ENCODE measurements around the gene SERPINE1. TPM values are rescaled to one million over a fixed set of nuclear protein-coding genes. Genes with fewer than 3 reads are reported as not detected.

The SERPINE1 gene
- total and polyA plus RNA-seq, 2 donors (not counting 1 experiment from before 2014, with no cell fraction given), result 167 to 1,153 TPM

DNA sequence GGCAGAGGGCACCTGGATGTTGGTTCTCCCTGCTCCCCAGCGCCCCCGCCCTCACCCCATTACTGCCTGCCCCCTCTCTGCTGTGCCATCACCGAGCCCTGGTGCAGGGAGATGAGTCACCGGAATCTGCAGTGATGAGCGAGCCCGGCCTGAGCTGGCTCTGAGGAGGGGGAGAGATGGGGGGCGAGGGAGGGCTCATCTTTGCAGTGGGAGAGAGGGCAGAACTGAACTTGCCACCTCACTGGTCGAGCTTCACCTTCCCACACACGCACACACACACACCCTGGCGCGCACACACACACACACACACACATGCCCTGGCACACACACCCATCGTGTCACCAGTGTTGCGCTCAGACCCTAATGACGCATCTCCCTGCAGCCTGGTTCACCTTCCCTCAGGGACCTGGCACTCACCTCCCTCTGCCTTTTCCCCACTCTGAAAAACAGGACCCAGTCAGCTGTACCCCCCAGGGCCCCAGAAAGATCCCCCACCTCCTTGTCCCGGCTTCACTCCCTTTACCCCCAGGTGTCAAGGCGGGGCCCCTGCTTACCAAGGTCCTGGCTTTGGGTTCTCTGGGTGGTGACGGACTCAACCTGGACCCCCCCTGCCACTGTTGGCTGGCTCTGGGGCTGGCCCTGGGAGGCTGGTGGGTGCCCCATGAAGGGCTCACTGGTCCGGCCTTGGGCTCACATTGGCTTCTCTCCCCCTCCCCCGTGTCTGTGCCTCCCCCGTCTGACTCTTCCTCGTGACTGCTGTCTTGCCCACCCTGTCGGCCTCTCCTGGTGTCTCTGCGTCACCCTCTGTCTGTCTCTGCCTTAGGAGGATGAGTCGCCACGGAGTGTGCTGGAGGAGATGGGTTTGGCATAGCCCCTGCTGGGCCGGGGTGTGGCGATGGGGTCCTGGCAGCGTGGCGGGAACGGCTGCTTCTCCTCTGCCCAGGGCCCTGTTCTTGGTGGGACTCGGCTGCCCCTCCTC is 33.1 kb downstream of the SERPINE1 start:
- Histone ChIP-seq H3K9me3 (ENCODE audit: control insufficient read depth, insufficient read depth, low read depth, low read length) (no peaks in the 10 kb centered on the region), H3K9ac (ENCODE audit: insufficient read depth, low read length) (no peak overlapping the region), H3K36me3 (ENCODE audit: control insufficient read depth, insufficient read depth, low read length) (peaks cover 20% of the 10 kb centered on the region), H4K20me1 (ENCODE audit: control insufficient read depth, extremely low read depth, insufficient read depth, low read length) (no peaks in the 10 kb centered on the region), H3K27ac (ENCODE audit: insufficient read depth, low read length) (no peak overlapping the region), H3K27me3 (ENCODE audit: control insufficient read depth, insufficient read depth, low read length) (peaks cover 6% of the 10 kb centered on the region), H3K4me3 (replicated peaks in 1 of 4; ENCODE audit: control extremely low read depth in 1 of 4, insufficient read depth in 1 of 4, low read depth in 3 of 4, low read length in 4 of 4) (no peak overlapping the region), H3K4me1 (ENCODE audit: control insufficient read depth, extremely low read depth, insufficient read depth, low read length) (peaks cover 7% of the 10 kb centered on the region), H2AFZ (ENCODE audit: low read length) (no peak overlapping the region), H3K79me2 (ENCODE audit: control insufficient read depth, insufficient read depth, low read length) (peaks cover 11% of the 10 kb centered on the region), H3K4me2 (ENCODE audit: extremely low read depth, insufficient read depth, low read length) (no peak overlapping the region)
- DNase-seq (ENCODE audit: low read depth in 2 of 2), result peak in 1 of 2 donors; percentile 38
- no peak for TF ChIP-seq EZH2 (IDR thresholded peaks at IDR 0.05; ENCODE audit: low read length, missing control alignments)
- no peak for TF ChIP-seq CTCF (conservative IDR thresholded peaks at IDR 0.05 in 1 of 2, IDR thresholded peaks at IDR 0.05 in 1 of 2; ENCODE audit: low read depth in 1 of 2, low read length in 2 of 2)

- Histone ChIP-seq H2AFZ (ENCODE audit: low read length) (no peak overlapping the region), H3K36me3 (ENCODE audit: control insufficient read depth, insufficient read depth, low read length) (peaks cover 20% of the 10 kb centered on the region), H3K4me3 (replicated peaks in 1 of 4; ENCODE audit: control extremely low read depth in 1 of 4, insufficient read depth in 1 of 4, low read depth in 3 of 4, low read length in 4 of 4) (no peak overlapping the region), H3K9me3 (ENCODE audit: control insufficient read depth, insufficient read depth, low read depth, low read length) (no peaks in the 10 kb centered on the region), H3K4me2 (ENCODE audit: extremely low read depth, insufficient read depth, low read length) (no peak overlapping the region), H3K27me3 (ENCODE audit: control insufficient read depth, insufficient read depth, low read length) (peaks cover 9% of the 10 kb centered on the region), H3K27ac (ENCODE audit: insufficient read depth, low read length) (no peak overlapping the region), H3K4me1 (ENCODE audit: control insufficient read depth, extremely low read depth, insufficient read depth, low read length) (peaks cover 6% of the 10 kb centered on the region), H3K9ac (ENCODE audit: insufficient read depth, low read length) (no peak overlapping the region), H3K79me2 (ENCODE audit: control insufficient read depth, insufficient read depth, low read length) (peaks cover 3% of the 10 kb centered on the region), H4K20me1 (ENCODE audit: control insufficient read depth, extremely low read depth, insufficient read depth, low read length) (no peaks in the 10 kb centered on the region)
- TF ChIP-seq EZH2 (IDR thresholded peaks at IDR 0.05; ENCODE audit: low read length, missing control alignments), result no peak
- no peak for TF ChIP-seq CTCF (conservative IDR thresholded peaks at IDR 0.05 in 1 of 2, IDR thresholded peaks at IDR 0.05 in 1 of 2; ENCODE audit: low read depth in 1 of 2, low read length in 2 of 2)
- no peak for DNase-seq (ENCODE audit: low read depth in 2 of 2)
Observed at GRCh38 chr7:101160910-101161309, 34.0 kb downstream of the SERPINE1 start.

DNA sequence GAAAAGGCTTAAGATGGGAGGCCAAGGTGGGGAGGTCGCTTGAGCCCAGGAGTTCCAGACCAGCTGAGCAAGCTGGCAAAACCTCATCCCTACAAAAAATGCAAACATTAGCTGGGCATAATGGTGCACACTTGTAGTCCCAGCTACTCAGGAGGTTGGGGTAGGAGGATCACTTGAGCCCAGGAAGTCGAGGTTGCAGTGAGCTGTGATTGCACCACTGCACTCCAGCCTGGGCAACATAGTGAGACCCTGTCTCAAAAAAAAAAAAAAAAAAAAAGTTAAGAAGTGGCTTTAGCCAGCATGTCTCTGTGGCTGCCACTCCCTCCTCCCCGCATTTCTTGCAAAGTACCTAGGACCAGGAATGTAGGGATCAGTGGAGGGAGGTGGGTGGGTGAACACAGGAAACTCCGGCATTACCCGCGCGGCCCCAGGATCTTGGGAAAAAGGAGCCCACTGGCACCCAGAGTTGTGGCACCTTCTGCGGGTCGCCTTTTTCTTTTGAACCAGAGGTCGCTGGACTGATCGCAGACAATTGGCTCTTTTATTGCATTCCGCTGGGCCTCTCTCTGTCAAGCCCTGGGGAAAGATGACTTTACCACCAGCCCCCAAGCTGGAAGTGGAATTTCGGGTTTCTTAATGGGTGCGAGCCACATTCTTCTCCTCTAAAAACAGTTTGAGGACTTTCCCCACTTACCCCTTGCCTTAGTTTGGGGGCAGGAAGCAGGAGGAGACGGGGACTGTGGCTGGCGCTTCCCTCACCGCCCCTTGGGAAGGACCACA is 35.0 kb downstream of the SERPINE1 start:
- peaks cover 9% of the 10 kb centered on the region for H3K4me1 ChIP-seq (ENCODE audit: control insufficient read depth, extremely low read depth, insufficient read depth, low read length)
- no peak for TF ChIP-seq EZH2 (IDR thresholded peaks at IDR 0.05; ENCODE audit: low read length, missing control alignments)
- TF ChIP-seq CTCF (conservative IDR thresholded peaks at IDR 0.05 in 1 of 2, IDR thresholded peaks at IDR 0.05 in 1 of 2; ENCODE audit: low read depth in 1 of 2, low read length in 2 of 2), result no peak
- H3K4me2 ChIP-seq (ENCODE audit: extremely low read depth, insufficient read depth, low read length), result no peak overlapping the region
- H3K9ac ChIP-seq (ENCODE audit: insufficient read depth, low read length), result no peak overlapping the region
- DNase-seq (ENCODE audit: low read depth in 2 of 2), result no peak
- no peak overlapping the region for H3K4me3 ChIP-seq (replicated peaks in 1 of 4; ENCODE audit: control extremely low read depth in 1 of 4, insufficient read depth in 1 of 4, low read depth in 3 of 4, low read length in 4 of 4)
- H3K27ac ChIP-seq (ENCODE audit: insufficient read depth, low read length), result no peak overlapping the region
- peaks cover 17% of the 10 kb centered on the region for H3K36me3 ChIP-seq (ENCODE audit: control insufficient read depth, insufficient read depth, low read length)
- H3K27me3 ChIP-seq (ENCODE audit: control insufficient read depth, insufficient read depth, low read length), result peaks cover 14% of the 10 kb centered on the region
- H3K9me3 ChIP-seq (ENCODE audit: control insufficient read depth, insufficient read depth, low read depth, low read length), result no peaks in the 10 kb centered on the region
- H3K79me2 ChIP-seq (ENCODE audit: control insufficient read depth, insufficient read depth, low read length), result no peaks in the 10 kb centered on the region
- no peaks in the 10 kb centered on the region for H4K20me1 ChIP-seq (ENCODE audit: control insufficient read depth, extremely low read depth, insufficient read depth, low read length)
- no peak overlapping the region for H2AFZ ChIP-seq (ENCODE audit: low read length)
